Peyer's patch (tissue), 4 donors: Measurements from ENCODE around the gene MYH7. TPM values are rescaled to one million over a fixed set of nuclear protein-coding genes. Genes with fewer than 3 reads are reported as not detected.

Source experiments
- DNase-seq, 3 donors: peaks; one replicate each; pipeline ENCODE4 v3.0.0-alpha.2; 2017 to 2019
- H3K27ac ChIP-seq, 4 donors: fragments of 200-600 bp; sonication (generic); one replicate each; pipeline ENCODE4 v1.5.1; 2016 to 2019
- H3K27me3 ChIP-seq, 2 donors: fragments of 200-600 bp; sonication (generic); one replicate each; pipeline ENCODE4 v1.5.1; 2019
- H3K36me3 ChIP-seq, 3 donors: fragments of 200-600 bp; sonication (generic); one replicate each; pipeline ENCODE4 v1.5.1; 2016 to 2019
- H3K4me1 ChIP-seq, 4 donors: fragments of 200-600 bp; sonication (generic); one replicate each; pipeline ENCODE4 v1.5.1; 2016 to 2019
- H3K4me3 ChIP-seq, 4 donors: fragments of 200-600 bp; sonication (generic); 1 replicate in 3 of 4; 2 replicates in 1 of 4; pipeline ENCODE4 v1.5.1; 2016 to 2019; ENCODE audit warnings: mild to moderate bottlenecking in 1 of 4
- H3K9me3 ChIP-seq, 4 donors: fragments of 200-600 bp; sonication (generic); one replicate each; pipeline ENCODE4 v1.5.1; 2016 to 2019; ENCODE audit warnings: mild to moderate bottlenecking in 1 of 4
- POLR2A ChIP-seq, 2 donors: fragments of 450-650 bp; IDR thresholded peaks; one replicate each; pipeline ENCODE4 v1.5.1; 2017; ENCODE audit warnings: antibody characterized with exemption in 2 of 2, mild to moderate bottlenecking in 2 of 2, moderate library complexity in 2 of 2
- total RNA-seq, 4 donors: library from RNA; depleted of rRNA; stranded (reverse); fragments of >200 nt; gene quantifications; one replicate each; pipeline ENCODE4 v1.1.0, GENCODE V29; 2016
- TF ChIP-seq, protein P1 (sequence below), 6 experiments: fragments of 450-650 bp in 4 of 6; fragments of 200-600 bp in 2 of 6; sonication (generic) in 1 of 6; IDR thresholded peaks; one replicate each; pipeline ENCODE4 v1.5.1; 2017 to 2019; ENCODE audit warnings: antibody characterized with exemption in 6 of 6, mild to moderate bottlenecking in 3 of 6, moderate library complexity in 1 of 6

MYH7 gene
- total RNA-seq, 4 donors from 2014 or later: 0.18 to 0.40 (median 0.19) TPM; not detected in 1

DNA sequence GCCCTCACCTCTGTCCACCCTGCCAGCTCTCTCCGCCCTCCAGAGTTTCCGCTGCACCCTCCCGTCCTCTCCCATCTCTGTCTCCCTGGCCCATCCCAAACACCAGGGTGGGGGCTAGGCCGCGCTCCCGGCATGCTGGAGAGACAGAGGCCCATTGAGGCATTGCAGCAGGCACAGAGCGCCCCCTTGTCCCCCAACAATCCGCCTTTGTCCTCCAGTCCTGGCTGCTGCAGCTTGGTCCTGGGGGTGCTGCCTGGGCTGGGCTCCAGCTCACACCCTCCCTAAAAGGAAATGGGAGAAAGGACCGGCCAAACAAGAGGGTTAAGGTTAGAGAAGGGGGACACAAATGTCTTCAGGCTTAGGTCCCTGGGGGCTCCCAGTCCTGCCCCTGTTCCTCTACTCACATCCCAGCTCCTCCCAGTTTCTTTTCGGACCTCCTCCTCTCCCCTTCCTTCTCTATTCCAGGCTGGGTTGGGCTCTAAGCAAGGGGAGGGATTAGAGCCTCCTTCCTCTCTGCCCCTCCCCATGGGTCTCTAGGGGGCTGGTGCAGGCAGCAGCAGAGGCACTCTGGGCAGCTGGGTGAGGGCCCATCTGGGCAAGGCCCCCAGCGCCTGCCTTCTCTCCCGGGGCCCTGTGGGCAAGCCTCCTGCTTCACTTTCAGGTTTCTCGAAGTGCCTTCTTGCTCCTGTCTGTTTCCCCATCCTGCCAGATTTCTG is 58.8 kb downstream of the MYH7 start, which contains the start of gene CMTM5:
TSS of gene CMTM5 (plus strand) at position 565 of the 716 bp plus-strand sequence. CDS start 206 bp downstream, outside the sequence.
- Histone ChIP-seq H3K9me3 (no peaks in the 10 kb centered on the region), H3K36me3 (no peaks in the 10 kb centered on the region), H3K27me3 (no peaks in the 10 kb centered on the region), H3K4me3 (no peak within 1 kb of the TSS), H3K27ac (no peak within 1 kb of the TSS), H3K4me1 (peaks cover 0 to 8% (median 0%) of the 10 kb centered on the region in 4 donors)
- no peak for TF ChIP-seq POLR2A (IDR thresholded peaks at IDR 0.05)
- TF ChIP-seq, protein P1, sequence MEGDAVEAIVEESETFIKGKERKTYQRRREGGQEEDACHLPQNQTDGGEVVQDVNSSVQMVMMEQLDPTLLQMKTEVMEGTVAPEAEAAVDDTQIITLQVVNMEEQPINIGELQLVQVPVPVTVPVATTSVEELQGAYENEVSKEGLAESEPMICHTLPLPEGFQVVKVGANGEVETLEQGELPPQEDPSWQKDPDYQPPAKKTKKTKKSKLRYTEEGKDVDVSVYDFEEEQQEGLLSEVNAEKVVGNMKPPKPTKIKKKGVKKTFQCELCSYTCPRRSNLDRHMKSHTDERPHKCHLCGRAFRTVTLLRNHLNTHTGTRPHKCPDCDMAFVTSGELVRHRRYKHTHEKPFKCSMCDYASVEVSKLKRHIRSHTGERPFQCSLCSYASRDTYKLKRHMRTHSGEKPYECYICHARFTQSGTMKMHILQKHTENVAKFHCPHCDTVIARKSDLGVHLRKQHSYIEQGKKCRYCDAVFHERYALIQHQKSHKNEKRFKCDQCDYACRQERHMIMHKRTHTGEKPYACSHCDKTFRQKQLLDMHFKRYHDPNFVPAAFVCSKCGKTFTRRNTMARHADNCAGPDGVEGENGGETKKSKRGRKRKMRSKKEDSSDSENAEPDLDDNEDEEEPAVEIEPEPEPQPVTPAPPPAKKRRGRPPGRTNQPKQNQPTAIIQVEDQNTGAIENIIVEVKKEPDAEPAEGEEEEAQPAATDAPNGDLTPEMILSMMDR (IDR thresholded peaks at IDR 0.05): no peak
- DNase-seq: peak in 1 of 3 donors; percentile 41

DNA sequence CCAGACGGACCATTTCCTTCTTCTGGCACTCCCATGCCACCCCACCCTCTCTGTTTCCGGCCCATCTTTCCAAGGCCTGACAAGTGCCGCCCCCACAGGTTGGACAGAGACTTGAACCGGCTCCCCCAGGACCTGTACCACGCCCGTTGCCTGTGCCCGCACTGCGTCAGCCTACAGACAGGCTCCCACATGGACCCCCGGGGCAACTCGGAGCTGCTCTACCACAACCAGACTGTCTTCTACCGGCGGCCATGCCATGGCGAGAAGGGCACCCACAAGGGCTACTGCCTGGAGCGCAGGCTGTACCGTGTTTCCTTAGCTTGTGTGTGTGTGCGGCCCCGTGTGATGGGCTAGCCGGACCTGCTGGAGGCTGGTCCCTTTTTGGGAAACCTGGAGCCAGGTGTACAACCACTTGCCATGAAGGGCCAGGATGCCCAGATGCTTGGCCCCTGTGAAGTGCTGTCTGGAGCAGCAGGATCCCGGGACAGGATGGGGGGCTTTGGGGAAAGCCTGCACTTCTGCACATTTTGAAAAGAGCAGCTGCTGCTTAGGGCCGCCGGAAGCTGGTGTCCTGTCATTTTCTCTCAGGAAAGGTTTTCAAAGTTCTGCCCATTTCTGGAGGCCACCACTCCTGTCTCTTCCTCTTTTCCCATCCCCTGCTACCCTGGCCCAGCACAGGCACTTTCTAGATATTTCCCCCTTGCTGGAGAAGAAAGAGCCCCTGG is 59.8 kb downstream of the MYH7 start:
- H3K4me3 ChIP-seq: no peak overlapping the region
- no peaks in the 10 kb centered on the region for H3K36me3 ChIP-seq
- H3K9me3 ChIP-seq: no peaks in the 10 kb centered on the region
- no peaks in the 10 kb centered on the region for H3K27me3 ChIP-seq
- DNase-seq: no peak
- peaks cover 0 to 6% (median 0%) of the 10 kb centered on the region in 4 donors for H3K4me1 ChIP-seq
- TF ChIP-seq, protein P1 (IDR thresholded peaks at IDR 0.05): no peak
- TF ChIP-seq POLR2A (IDR thresholded peaks at IDR 0.05): no peak
- H3K27ac ChIP-seq: no peak overlapping the region

DNA sequence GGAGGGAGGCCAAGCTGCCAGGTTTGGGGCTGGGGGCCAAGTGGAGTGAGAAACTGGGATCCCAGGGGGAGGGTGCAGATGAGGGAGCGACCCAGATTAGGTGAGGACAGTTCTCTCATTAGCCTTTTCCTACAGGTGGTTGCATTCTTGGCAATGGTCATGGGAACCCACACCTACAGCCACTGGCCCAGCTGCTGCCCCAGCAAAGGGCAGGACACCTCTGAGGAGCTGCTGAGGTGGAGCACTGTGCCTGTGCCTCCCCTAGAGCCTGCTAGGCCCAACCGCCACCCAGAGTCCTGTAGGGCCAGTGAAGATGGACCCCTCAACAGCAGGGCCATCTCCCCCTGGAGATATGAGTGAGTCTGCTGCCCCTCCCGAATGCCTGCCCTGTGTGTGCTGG is 62.4 kb downstream of the MYH7 start:
- H3K27me3 ChIP-seq: no peaks in the 10 kb centered on the region
- no peaks in the 10 kb centered on the region for H3K36me3 ChIP-seq
- H3K27ac ChIP-seq: no peak overlapping the region
- no peaks in the 10 kb centered on the region for H3K9me3 ChIP-seq
- DNase-seq: no peak
- no peak overlapping the region for H3K4me3 ChIP-seq
- TF ChIP-seq POLR2A (IDR thresholded peaks at IDR 0.05): no peak
- TF ChIP-seq, protein P1 (IDR thresholded peaks at IDR 0.05): no peak
- no peaks in the 10 kb centered on the region for H3K4me1 ChIP-seq

DNA sequence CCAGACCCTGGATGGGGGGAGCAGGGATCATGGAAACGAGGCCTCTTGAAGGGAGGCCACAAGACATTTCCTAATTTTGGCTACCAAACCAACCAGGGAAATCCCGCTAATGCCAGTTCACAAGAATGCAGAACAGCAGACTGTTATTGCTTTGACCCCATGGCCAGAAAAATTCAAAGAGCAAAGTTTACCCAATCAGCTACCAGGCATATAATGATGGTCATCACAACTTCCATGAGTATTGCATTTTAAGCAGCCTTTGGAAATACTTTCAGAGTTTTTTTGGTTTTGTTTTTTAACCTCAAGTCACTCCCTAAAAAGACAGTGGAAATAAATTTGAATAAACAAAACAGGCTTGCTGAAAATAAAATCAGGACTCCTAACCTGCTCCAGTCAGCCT is 63.0 kb downstream of the MYH7 start, which contains the start of gene IL25:
TSS of gene IL25 (plus strand) at position 301 of the 400 bp plus-strand sequence.
- TF ChIP-seq, protein P1 (IDR thresholded peaks at IDR 0.05): no peak
- TF ChIP-seq POLR2A (IDR thresholded peaks at IDR 0.05): no peak
- Histone ChIP-seq H3K4me1 (no peaks in the 10 kb centered on the region), H3K27me3 (no peaks in the 10 kb centered on the region), H3K9me3 (no peaks in the 10 kb centered on the region), H3K27ac (no peak within 1 kb of the TSS), H3K4me3 (no peak within 1 kb of the TSS), H3K36me3 (no peaks in the 10 kb centered on the region)
- no peak for DNase-seq

DNA sequence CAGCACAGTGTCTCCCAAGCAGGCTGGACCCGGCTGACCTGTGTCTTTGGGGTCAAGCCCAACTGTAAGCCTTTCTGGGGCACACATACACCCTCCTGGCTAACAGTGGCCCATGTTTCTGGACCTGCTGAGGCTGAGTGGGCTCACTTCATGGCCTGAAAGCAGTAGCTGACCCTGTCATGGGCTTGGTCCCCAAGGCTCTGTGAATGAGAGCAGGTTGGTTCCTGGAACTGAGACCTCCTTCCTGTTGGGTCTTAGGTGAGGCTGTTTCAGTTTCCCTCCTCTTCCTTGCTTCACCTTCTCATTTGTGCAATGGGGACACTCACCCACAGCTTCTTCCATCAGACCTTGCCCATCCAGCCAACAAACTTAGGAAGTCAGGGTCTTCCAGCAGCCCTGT is 63.6 kb downstream of the MYH7 start:
- no peaks in the 10 kb centered on the region for H3K36me3 ChIP-seq
- TF ChIP-seq POLR2A (IDR thresholded peaks at IDR 0.05): no peak
- TF ChIP-seq, protein P1 (IDR thresholded peaks at IDR 0.05): no peak
- no peak for DNase-seq
- no peak overlapping the region for H3K4me3 ChIP-seq
- H3K27ac ChIP-seq: no peak overlapping the region
- no peaks in the 10 kb centered on the region for H3K9me3 ChIP-seq
- H3K27me3 ChIP-seq: no peaks in the 10 kb centered on the region
- no peaks in the 10 kb centered on the region for H3K4me1 ChIP-seq
